Suprapubic skin (tissue), 4 donors: ENCODE results near the gene NUMA1.

ENCODE experiments used
- CTCF ChIP-seq, 2 donors: fragments of 200-600 bp in 1 of 2; fragments of 450-650 bp in 1 of 2; sonication (generic) in 1 of 2; IDR thresholded peaks; one replicate each; pipeline ENCODE4 v1.5.1; 2016 to 2019; ENCODE audit warnings: antibody characterized with exemption in 2 of 2, mild to moderate bottlenecking in 1 of 2, moderate library complexity in 1 of 2
- EP300 ChIP-seq: sonication (generic); formaldehyde crosslinking; IDR thresholded peaks from one replicate; pipeline ENCODE4 v1.6.1; 2017; ENCODE audit warnings: antibody characterized with exemption
- POLR2A ChIP-seq, 2 donors: fragments of 450-650 bp; IDR thresholded peaks; one replicate each; pipeline ENCODE4 v1.6.1; 2017; ENCODE audit warnings: antibody characterized with exemption in 2 of 2, mild to moderate bottlenecking in 2 of 2, moderate library complexity in 2 of 2
- POLR2AphosphoS5 ChIP-seq, 3 donors: sonication (generic); formaldehyde crosslinking; IDR thresholded peaks; one replicate each; pipeline ENCODE4 v1.6.1; 2017; ENCODE audit warnings: antibody characterized with exemption in 3 of 3

- TF ChIP-seq POLR2AphosphoS5 (IDR thresholded peaks at IDR 0.05) (no peak), POLR2A (IDR thresholded peaks at IDR 0.05) (no peak), CTCF (IDR thresholded peaks at IDR 0.05) (no peak), EP300 (no peak)
Observed at GRCh38 chr11:72072348-72072747, 8.0 kb downstream of the NUMA1 start.
